Upper lobe of left lung (tissue), 4 donors: ENCODE measurements around the gene PBOV1.

Experiments used
- CTCF ChIP-seq, 6 experiments: fragments of 450-650 bp in 4 of 6; fragments of 200-600 bp in 2 of 6; sonication (generic) in 2 of 6; IDR thresholded peaks; one replicate each; pipeline ENCODE4 v1.5.1; 2016 to 2019; ENCODE audit warnings: antibody characterized with exemption in 6 of 6
- POLR2A ChIP-seq, 4 donors: fragments of 450-650 bp; IDR thresholded peaks; one replicate each; pipeline ENCODE4 v1.5.1; 2016 to 2017; ENCODE audit warnings: antibody characterized with exemption in 4 of 4, mild to moderate bottlenecking in 2 of 4

- TF ChIP-seq CTCF (IDR thresholded peaks at IDR 0.05), result no peak
- no peak for TF ChIP-seq POLR2A (IDR thresholded peaks at IDR 0.05)
These were observed 37.2 kb upstream of the PBOV1 start for GRCh38 chr6:138255443-138255842.
